Neutrophil (primary cell): ENCODE data around the gene XRCC2.
"Not testable (repeated sequence)": the region's sequence is repeated elsewhere in the genome, so short reads cannot be mapped to it uniquely, and the experiment has no call there.

ENCODE experiments used
- H3K27ac ChIP-seq: fragments of 200-600 bp; sonication (generic); 2 replicates; pipeline ENCODE4 v1.5.1; 2016; ENCODE audit warnings: mild to moderate bottlenecking, moderate library complexity
- H3K27me3 ChIP-seq: fragments of 200-600 bp; sonication (generic); 2 replicates; pipeline ENCODE4 v1.6.0; 2016; ENCODE audit warnings: mild to moderate bottlenecking
- H3K36me3 ChIP-seq: fragments of 200-600 bp; sonication (generic); 2 replicates; pipeline ENCODE4 v1.5.1; 2017
- H3K4me1 ChIP-seq, 2 experiments: fragments of 200-600 bp in 1 of 2; sonication (generic) in 1 of 2; 1 replicate in 1 of 2; 2 replicates in 1 of 2; pipeline versions ENCODE4 v1.5.1 to v1.6.1; 2013 to 2016; ENCODE audit warnings: low read depth in 1 of 2, low read length in 1 of 2, mild to moderate bottlenecking in 1 of 2, moderate library complexity in 1 of 2; ENCODE audit not compliant: control insufficient read depth in 1 of 2, insufficient read depth in 1 of 2
- H3K4me3 ChIP-seq, 2 experiments: fragments of 200-600 bp in 1 of 2; sonication (generic) in 1 of 2; 1 replicate in 1 of 2; 2 replicates in 1 of 2; pipeline ENCODE4 v1.5.1; 2013 to 2016; ENCODE audit warnings: low read depth in 1 of 2, low read length in 1 of 2, mild to moderate bottlenecking in 1 of 2, moderate library complexity in 1 of 2
- H3K9me3 ChIP-seq: fragments of 200-600 bp; sonication (generic); 2 replicates; pipeline ENCODE4 v1.5.1; 2016
- CTCF ChIP-seq: fragments of 200-600 bp; sonication (generic); IDR thresholded peaks from 2 replicates; pipeline ENCODE4 v1.5.1; 2016; ENCODE audit warnings: antibody characterized with exemption

The XRCC2 gene

GRCh38 chr7:152709287-152710152 is 33.6 kb upstream of the XRCC2 start:
- Histone ChIP-seq H3K36me3 (no peaks in the 10 kb centered on the region), H3K27ac (no peak overlapping the region), H3K27me3 (no peaks in the 10 kb centered on the region), H3K4me1 (no peaks in the 10 kb centered on the region), H3K4me3 (no peak overlapping the region), H3K9me3 (peaks cover 7% of the 10 kb centered on the region)
- no peak for TF ChIP-seq CTCF

GRCh38 chr7:152704796-152705384 is 28.9 kb upstream of the XRCC2 start:
- H3K36me3 ChIP-seq: no peaks in the 10 kb centered on the region
- no peak overlapping the region for H3K4me3 ChIP-seq
- peaks cover 10% of the 10 kb centered on the region for H3K9me3 ChIP-seq
- no peaks in the 10 kb centered on the region for H3K27me3 ChIP-seq
- TF ChIP-seq CTCF: no peak
- no peaks in the 10 kb centered on the region for H3K4me1 ChIP-seq
- no peak overlapping the region for H3K27ac ChIP-seq

- H3K9me3 ChIP-seq: no peaks in the 10 kb centered on the region
- no peak overlapping the region for H3K27ac ChIP-seq
- no peaks in the 10 kb centered on the region for H3K36me3 ChIP-seq
- no peak for TF ChIP-seq CTCF
- no peak overlapping the region for H3K4me3 ChIP-seq
- no peaks in the 10 kb centered on the region for H3K27me3 ChIP-seq
- H3K4me1 ChIP-seq: no peaks in the 10 kb centered on the region
These were observed 23.1 kb upstream of the XRCC2 start for GRCh38 chr7:152699079-152699478.

- not testable (repeated sequence) for H3K4me3 ChIP-seq, H3K36me3 ChIP-seq, H3K4me1 ChIP-seq, H3K27ac ChIP-seq, H3K27me3 ChIP-seq, H3K9me3 ChIP-seq
These were observed 21.5 kb upstream of the XRCC2 start for GRCh38 chr7:152697268-152697974.

- H3K27me3 ChIP-seq, H3K9me3 ChIP-seq, H3K36me3 ChIP-seq, H3K4me3 ChIP-seq, H3K4me1 ChIP-seq, H3K27ac ChIP-seq: not testable (repeated sequence)
These were observed 16.3 kb upstream of the XRCC2 start for GRCh38 chr7:152692196-152692595.

- TF ChIP-seq CTCF: no peak
- Histone ChIP-seq H3K4me1 (peaks cover 2 to 3% of the 10 kb centered on the region in 2 experiments), H3K27ac (no peak overlapping the region), H3K27me3 (no peaks in the 10 kb centered on the region), H3K4me3 (no peak overlapping the region), H3K9me3 (no peaks in the 10 kb centered on the region), H3K36me3 (no peaks in the 10 kb centered on the region)
These were observed 7.4 kb upstream of the XRCC2 start for GRCh38 chr7:152683297-152683696.
